ENCODE measurements around the gene BPIFB6. TPM values are rescaled to one million over a fixed set of nuclear protein-coding genes. Genes with fewer than 3 reads are reported as not detected.
A peak's percentile ranks its signal among the peaks of the same experiment; 100 is the strongest.

Gene BPIFB6
- polyA plus RNA-seq, 1 donor (not counting 4 experiments of a cell fraction or from before 2014, with no cell fraction given) = not detected

- FAIRE-seq (no peak), DNase-seq (ENCODE audit: low read depth, low spot score) (no peak)
- no peaks in the 10 kb centered on the region for H3K4me1 ChIP-seq (ENCODE audit: control insufficient read depth, extremely low read depth, insufficient read depth, low read length)
- no peak overlapping the region for H3K27ac ChIP-seq (ENCODE audit: control insufficient read depth, insufficient read depth, low read length)
- H4K20me1 ChIP-seq (ENCODE audit: control insufficient read depth, extremely low read depth, insufficient read depth, low read length) = no peaks in the 10 kb centered on the region
- no peaks in the 10 kb centered on the region for H3K9me3 ChIP-seq (ENCODE audit: control insufficient read depth, low read depth, low read length)
- H3K9me1 ChIP-seq (ENCODE audit: control insufficient read depth, extremely low read depth, insufficient read depth, low read length) = no peaks in the 10 kb centered on the region
- H3K4me3 ChIP-seq (ENCODE audit: control insufficient read depth in 2 of 3, extremely low read depth in 1 of 3, insufficient read depth in 2 of 3, low read depth in 1 of 3, low read length in 3 of 3) = no peak overlapping the region
- no peak for TF ChIP-seq EZH2 (IDR thresholded peaks at IDR 0.05; ENCODE audit: low read length)
- TF ChIP-seq, protein P1, sequence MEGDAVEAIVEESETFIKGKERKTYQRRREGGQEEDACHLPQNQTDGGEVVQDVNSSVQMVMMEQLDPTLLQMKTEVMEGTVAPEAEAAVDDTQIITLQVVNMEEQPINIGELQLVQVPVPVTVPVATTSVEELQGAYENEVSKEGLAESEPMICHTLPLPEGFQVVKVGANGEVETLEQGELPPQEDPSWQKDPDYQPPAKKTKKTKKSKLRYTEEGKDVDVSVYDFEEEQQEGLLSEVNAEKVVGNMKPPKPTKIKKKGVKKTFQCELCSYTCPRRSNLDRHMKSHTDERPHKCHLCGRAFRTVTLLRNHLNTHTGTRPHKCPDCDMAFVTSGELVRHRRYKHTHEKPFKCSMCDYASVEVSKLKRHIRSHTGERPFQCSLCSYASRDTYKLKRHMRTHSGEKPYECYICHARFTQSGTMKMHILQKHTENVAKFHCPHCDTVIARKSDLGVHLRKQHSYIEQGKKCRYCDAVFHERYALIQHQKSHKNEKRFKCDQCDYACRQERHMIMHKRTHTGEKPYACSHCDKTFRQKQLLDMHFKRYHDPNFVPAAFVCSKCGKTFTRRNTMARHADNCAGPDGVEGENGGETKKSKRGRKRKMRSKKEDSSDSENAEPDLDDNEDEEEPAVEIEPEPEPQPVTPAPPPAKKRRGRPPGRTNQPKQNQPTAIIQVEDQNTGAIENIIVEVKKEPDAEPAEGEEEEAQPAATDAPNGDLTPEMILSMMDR (optimal IDR thresholded peaks at IDR 0.05 in 1 of 3, IDR thresholded peaks at IDR 0.05 in 1 of 3, conservative IDR thresholded peaks at IDR 0.05 in 1 of 3; ENCODE audit: extremely low read depth in 1 of 3, insufficient read depth in 2 of 3, low read length in 3 of 3) = peak; percentile 34 to 53 (median 49)
- no peak overlapping the region for H3K4me2 ChIP-seq (ENCODE audit: control insufficient read depth, extremely low read depth, insufficient read depth, low read depth, low read length)
- no peak overlapping the region for H2AFZ ChIP-seq (ENCODE audit: control insufficient read depth, low read length)
- peaks cover 3% of the 10 kb centered on the region for H3K27me3 ChIP-seq (ENCODE audit: control insufficient read depth, extremely low read depth, insufficient read depth, low read length)
- H3K79me2 ChIP-seq (ENCODE audit: control insufficient read depth, insufficient read depth, low read length) = no peaks in the 10 kb centered on the region
- no peaks in the 10 kb centered on the region for H3K36me3 ChIP-seq (ENCODE audit: control insufficient read depth in 2 of 2, extremely low read depth in 1 of 2, insufficient read depth in 2 of 2, low read length in 2 of 2)
- dilution Hi-C loops (cut with MboI; ENCODE audit: extremely low pct_ligation_motif_present, low sequenced_read_pairs) = no loop called here
- no peak overlapping the region for H3K9ac ChIP-seq (ENCODE audit: control insufficient read depth, extremely low read depth, insufficient read depth, low read length)
Observed at GRCh38 chr20:33005132-33005566, 26.3 kb upstream of the BPIFB6 start.

GRCh38 chr20:33005908-33006775, 25.3 kb upstream of the BPIFB6 start:
- no peak overlapping the region for H2AFZ ChIP-seq (ENCODE audit: control insufficient read depth, low read length)
- no peaks in the 10 kb centered on the region for H4K20me1 ChIP-seq (ENCODE audit: control insufficient read depth, extremely low read depth, insufficient read depth, low read length)
- dilution Hi-C loops (cut with MboI; ENCODE audit: extremely low pct_ligation_motif_present, low sequenced_read_pairs) = no loop called here
- H3K36me3 ChIP-seq (ENCODE audit: control insufficient read depth in 2 of 2, extremely low read depth in 1 of 2, insufficient read depth in 2 of 2, low read length in 2 of 2) = no peaks in the 10 kb centered on the region
- TF ChIP-seq, protein P1 (optimal IDR thresholded peaks at IDR 0.05 in 1 of 3, IDR thresholded peaks at IDR 0.05 in 1 of 3, conservative IDR thresholded peaks at IDR 0.05 in 1 of 3; ENCODE audit: extremely low read depth in 1 of 3, insufficient read depth in 2 of 3, low read length in 3 of 3) = no peak
- TF ChIP-seq EZH2 (IDR thresholded peaks at IDR 0.05; ENCODE audit: low read length) = no peak
- no peaks in the 10 kb centered on the region for H3K4me1 ChIP-seq (ENCODE audit: control insufficient read depth, extremely low read depth, insufficient read depth, low read length)
- no peak for DNase-seq (ENCODE audit: low read depth, low spot score)
- peaks cover 3% of the 10 kb centered on the region for H3K27me3 ChIP-seq (ENCODE audit: control insufficient read depth, extremely low read depth, insufficient read depth, low read length)
- no peaks in the 10 kb centered on the region for H3K9me1 ChIP-seq (ENCODE audit: control insufficient read depth, extremely low read depth, insufficient read depth, low read length)
- H3K9ac ChIP-seq (ENCODE audit: control insufficient read depth, extremely low read depth, insufficient read depth, low read length) = no peak overlapping the region
- H3K4me2 ChIP-seq (ENCODE audit: control insufficient read depth, extremely low read depth, insufficient read depth, low read depth, low read length) = no peak overlapping the region
- no peak for FAIRE-seq
- H3K4me3 ChIP-seq (ENCODE audit: control insufficient read depth in 2 of 3, extremely low read depth in 1 of 3, insufficient read depth in 2 of 3, low read depth in 1 of 3, low read length in 3 of 3) = no peak overlapping the region
- no peaks in the 10 kb centered on the region for H3K9me3 ChIP-seq (ENCODE audit: control insufficient read depth, low read depth, low read length)
- H3K79me2 ChIP-seq (ENCODE audit: control insufficient read depth, insufficient read depth, low read length) = no peaks in the 10 kb centered on the region
- H3K27ac ChIP-seq (ENCODE audit: control insufficient read depth, insufficient read depth, low read length) = no peak overlapping the region

All from keratinocyte (primary cell).